ENCODE data around the gene GBP7.

Gene GBP7

DNA sequence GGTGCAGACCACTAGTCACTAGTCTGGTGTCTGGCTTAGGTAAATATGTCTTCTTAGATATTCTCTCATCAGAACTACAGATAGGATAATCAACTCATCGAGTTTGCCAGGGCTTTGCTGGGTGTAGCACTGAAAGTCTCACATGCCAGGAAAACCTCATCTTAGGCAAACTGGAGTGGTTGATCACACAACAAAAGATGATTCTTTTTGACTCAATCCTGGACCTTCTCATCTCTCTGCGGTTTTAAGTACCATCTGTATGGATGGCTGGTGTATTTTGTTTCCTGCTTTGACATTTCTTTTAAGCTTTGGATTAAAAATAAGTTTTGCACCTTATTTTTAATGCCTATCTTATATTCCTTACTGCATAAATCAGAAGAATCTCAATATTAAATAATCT is 61.1 kb downstream of the GBP7 start:
- no peak for DNase-seq

DNA sequence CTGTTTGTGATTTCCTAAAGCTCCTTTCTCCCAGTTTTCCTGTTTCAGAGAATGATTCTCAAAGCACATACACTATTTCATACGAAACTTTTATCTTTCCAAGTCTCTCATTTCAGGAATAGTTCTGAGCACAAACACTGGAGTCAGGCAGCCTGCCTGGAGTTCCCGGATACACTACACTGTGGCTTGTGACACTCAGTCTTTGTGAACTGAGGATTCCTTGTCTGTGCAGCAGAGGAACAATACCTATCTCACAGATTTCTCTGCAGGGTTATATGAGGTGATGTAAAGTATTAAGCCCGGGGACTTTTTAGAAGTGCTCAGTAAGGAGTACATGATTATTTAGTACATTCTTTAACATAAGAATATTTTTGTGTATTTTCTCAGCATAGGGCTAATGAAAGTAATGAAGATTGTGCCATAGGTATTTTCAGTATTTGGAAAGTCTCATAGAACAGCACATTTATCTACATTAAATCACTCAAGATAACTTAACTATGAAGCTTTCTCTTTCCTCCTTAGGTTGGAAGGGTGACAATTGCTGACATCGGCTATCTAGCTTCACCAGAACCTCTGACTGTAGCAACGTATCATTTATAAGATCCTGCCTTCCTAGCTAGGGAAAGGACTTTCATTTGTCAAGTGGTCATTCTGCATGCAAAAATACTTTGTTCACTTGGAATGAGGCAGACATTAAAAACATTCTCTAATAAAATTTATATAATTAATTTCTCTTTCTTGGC is 62.8 kb downstream of the GBP7 start:
- no peak for DNase-seq

DNA sequence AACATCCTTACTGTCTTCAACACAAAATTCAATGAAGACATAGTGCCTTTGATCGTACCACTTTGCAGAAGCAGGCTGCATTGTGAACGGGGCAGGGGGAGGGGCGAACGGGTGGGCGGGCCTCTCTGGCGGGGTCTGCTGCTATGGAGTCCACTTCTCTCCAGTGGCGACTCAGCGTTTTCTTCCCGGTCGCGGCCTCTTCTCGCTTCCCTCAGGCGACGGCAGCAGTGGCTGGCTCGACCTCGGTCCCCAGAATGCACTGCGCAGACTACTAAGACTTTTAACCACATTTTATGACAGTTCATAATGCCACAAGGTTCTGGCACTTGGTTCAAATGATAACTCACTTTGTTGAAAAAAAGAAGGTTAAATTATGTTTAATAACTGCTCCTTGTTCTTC is 71.1 kb downstream of the GBP7 start:
- DNase-seq = no peak

DNA sequence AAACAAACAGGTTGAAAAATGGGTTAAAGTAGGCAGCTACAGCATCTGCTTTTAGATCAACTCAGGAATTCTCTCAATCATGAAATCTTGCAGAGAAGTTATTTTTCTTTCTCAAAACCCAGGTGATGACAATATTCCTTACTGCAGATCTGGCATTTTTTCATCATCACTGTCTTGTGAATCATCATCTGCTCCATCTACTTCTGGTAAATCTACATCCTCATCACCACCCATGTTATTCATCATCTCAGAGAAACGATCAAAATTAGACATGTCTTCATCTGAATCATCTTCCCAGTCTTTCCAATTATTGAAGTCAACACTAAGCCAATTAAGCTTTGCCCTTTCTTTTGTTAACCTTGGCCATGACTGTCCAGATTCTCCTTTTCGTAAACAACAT is 71.7 kb downstream of the GBP7 start:
- DNase-seq = peak; percentile 34

DNA sequence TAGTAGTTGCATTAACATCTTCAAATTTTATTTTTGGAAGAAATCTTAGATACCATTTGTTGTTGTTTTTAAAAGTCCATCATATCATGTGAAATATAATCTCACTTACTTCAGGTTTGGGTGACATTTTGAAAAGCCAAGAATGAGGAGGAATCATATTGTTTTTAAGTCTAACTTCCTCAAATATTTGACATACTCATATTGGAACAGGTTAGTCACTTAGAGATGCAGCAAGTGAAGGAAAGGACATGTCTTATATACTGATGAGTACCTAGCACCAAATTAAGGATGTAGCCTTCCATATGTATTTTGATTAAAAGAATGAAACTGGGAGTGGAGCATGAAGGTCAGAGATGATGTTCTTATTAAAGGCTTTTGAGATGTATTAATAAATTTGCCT is 73.8 kb downstream of the GBP7 start:
- DNase-seq = no peak

GRCh38 chr1:89100412-89100811 is 75.4 kb downstream of the GBP7 start:
- DNase-seq = no peak

- DNase-seq = no peak
Measured at GRCh38 chr1:89098857-89099256, 76.9 kb downstream of the GBP7 start.

DNA sequence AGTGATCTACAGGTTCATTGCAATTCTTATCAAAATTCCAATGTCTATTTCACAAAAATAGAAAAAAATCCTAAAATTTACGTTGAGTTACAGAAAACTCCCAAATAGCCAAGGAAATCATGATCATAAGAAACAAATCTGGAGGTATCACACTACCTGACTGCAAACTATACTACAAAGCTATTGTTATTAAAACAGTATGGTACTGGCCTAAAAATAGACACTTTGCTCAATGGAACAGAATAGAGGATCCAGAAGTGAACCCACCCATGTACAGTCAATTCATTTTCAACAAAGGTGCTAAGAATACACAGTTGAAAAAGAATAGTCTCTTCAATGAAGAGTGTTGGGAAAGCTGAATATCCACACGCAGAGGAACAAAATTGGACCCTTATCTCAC is 80.1 kb downstream of the GBP7 start:
- DNase-seq = no peak

DNA sequence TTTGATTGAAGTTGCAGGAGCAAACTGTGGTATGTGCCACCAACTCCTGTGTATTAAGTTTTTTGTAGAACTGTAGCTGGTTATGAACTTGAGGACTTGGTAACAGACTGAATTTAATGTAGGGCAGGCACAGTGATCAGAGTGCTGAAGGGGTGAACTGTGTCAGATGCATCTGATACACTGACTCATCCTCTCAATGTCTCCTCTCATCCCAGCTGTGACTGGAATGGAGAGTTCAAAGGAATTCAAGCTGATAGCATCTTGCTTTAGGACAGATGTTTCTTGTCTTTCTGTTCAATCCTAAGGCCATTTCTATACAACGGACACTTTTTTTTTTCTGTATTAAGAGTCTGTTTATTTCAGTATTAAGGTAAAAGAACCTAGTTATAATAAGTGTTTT is 85.8 kb downstream of the GBP7 start:
- no peak for DNase-seq

DNA sequence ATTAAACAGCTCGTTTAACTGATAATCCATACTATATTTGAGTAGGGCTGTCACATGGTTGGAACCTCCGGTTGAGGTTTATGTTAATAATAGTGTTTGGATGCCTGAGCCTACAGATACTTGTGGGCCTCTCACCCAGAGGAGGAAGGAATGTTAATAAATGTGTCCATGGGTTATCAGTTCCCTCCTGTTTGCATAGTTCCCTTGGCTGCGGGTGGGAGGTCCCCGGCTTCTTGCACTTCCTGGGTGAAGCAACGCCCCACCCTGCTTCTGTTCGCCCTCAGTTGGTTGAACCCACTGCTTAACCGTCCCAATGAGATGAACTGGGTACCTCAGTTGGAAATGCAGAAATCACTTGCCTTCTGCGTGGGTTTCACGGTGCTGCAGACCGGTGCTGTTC is 87.2 kb downstream of the GBP7 start:
- DNase-seq = no peak

DNA sequence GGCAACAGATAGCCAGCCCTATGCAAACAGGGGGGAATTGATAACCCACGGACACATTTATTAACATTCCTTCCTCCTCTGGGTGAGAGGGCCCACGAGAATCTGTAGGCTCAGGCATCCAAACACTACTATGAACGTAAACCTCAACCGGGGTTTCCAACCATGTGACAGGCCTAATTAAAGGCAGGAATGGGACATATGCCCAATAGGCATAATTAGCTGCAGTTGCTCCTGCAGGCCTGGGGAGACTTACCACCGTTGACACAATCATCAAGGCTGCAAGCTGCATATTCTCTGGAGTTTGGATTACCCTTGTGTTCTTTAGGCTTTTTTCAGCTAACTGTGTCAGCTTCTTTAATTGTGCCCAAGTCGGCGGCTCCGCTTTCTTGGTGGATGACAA is 88.6 kb downstream of the GBP7 start:
- no peak for DNase-seq

DNA sequence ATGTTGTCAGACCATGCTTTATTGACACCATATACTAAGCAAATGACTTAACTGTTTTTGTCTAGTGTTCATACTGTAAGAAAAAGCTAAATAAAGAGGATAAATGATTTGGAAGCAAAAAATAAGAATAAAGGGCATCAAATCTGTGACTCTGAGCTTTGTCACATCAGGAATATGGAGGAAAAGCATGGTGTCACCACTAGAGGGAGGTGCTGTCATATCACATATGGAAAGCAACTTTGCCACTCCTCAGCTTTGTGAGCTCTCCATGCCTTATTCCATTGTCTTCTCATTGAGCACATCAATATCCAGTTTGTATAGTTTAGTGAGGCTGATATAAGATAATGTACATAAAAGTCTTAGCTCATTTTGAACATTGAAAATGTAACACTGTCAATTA is 90.0 kb downstream of the GBP7 start:
- no peak for DNase-seq
